ENCODE measurements around the gene KRT28. TPM values are rescaled to one million over a fixed set of nuclear protein-coding genes. Genes with fewer than 3 reads are reported as not detected.
A peak's percentile ranks its signal among the peaks of the same experiment; 100 is the strongest.

Gene KRT28
- polyA plus RNA-seq, 1 donor (not counting 4 experiments of a cell fraction or from before 2014, with no cell fraction given): not detected

GRCh38 chr17:40818343-40818732 lies 18.6 kb upstream of the KRT28 start:
- Histone ChIP-seq H3K4me3 (ENCODE audit: control insufficient read depth in 2 of 3, extremely low read depth in 1 of 3, insufficient read depth in 2 of 3, low read depth in 1 of 3, low read length in 3 of 3) (peak overlapping the region; percentile 61 to 82 (median 79)), H3K9me1 (ENCODE audit: control insufficient read depth, extremely low read depth, insufficient read depth, low read length) (no peaks in the 10 kb centered on the region), H4K20me1 (ENCODE audit: control insufficient read depth, extremely low read depth, insufficient read depth, low read length) (no peaks in the 10 kb centered on the region), H3K4me1 (ENCODE audit: control insufficient read depth, extremely low read depth, insufficient read depth, low read length) (peaks cover 13% of the 10 kb centered on the region), H2AFZ (ENCODE audit: control insufficient read depth, low read length) (no peak overlapping the region), H3K36me3 (ENCODE audit: control insufficient read depth in 2 of 2, extremely low read depth in 1 of 2, insufficient read depth in 2 of 2, low read length in 2 of 2) (peaks cover 4 to 8% of the 10 kb centered on the region in 2 experiments), H3K79me2 (ENCODE audit: control insufficient read depth, insufficient read depth, low read length) (peaks cover 12% of the 10 kb centered on the region), H3K27me3 (ENCODE audit: control insufficient read depth, extremely low read depth, insufficient read depth, low read length) (no peaks in the 10 kb centered on the region), H3K9me3 (ENCODE audit: control insufficient read depth, low read depth, low read length) (no peaks in the 10 kb centered on the region), H3K9ac (ENCODE audit: control insufficient read depth, extremely low read depth, insufficient read depth, low read length) (peak overlapping the region; percentile 74), H3K27ac (ENCODE audit: control insufficient read depth, insufficient read depth, low read length) (peak overlapping the region; percentile 60), H3K4me2 (ENCODE audit: control insufficient read depth, extremely low read depth, insufficient read depth, low read depth, low read length) (peak overlapping the region; percentile 90)
- FAIRE-seq (no peak), DNase-seq (ENCODE audit: low read depth, low spot score) (no peak)
- dilution Hi-C loops (cut with MboI; ENCODE audit: extremely low pct_ligation_motif_present, low sequenced_read_pairs): no loop called here
- no peak for TF ChIP-seq EZH2 (IDR thresholded peaks at IDR 0.05; ENCODE audit: low read length)
- TF ChIP-seq CTCF (optimal IDR thresholded peaks at IDR 0.05 in 1 of 3, IDR thresholded peaks at IDR 0.05 in 1 of 3, conservative IDR thresholded peaks at IDR 0.05 in 1 of 3; ENCODE audit: extremely low read depth in 1 of 3, insufficient read depth in 2 of 3, low read length in 3 of 3): no peak

GRCh38 chr17:40817103-40817682 lies 17.4 kb upstream of the KRT28 start:
- H3K4me2 ChIP-seq (ENCODE audit: control insufficient read depth, extremely low read depth, insufficient read depth, low read depth, low read length): no peak overlapping the region
- H3K4me3 ChIP-seq (ENCODE audit: control insufficient read depth in 2 of 3, extremely low read depth in 1 of 3, insufficient read depth in 2 of 3, low read depth in 1 of 3, low read length in 3 of 3): no peak overlapping the region
- peaks cover 12% of the 10 kb centered on the region for H3K79me2 ChIP-seq (ENCODE audit: control insufficient read depth, insufficient read depth, low read length)
- no peak overlapping the region for H2AFZ ChIP-seq (ENCODE audit: control insufficient read depth, low read length)
- no peaks in the 10 kb centered on the region for H3K9me3 ChIP-seq (ENCODE audit: control insufficient read depth, low read depth, low read length)
- peaks cover 13% of the 10 kb centered on the region for H3K4me1 ChIP-seq (ENCODE audit: control insufficient read depth, extremely low read depth, insufficient read depth, low read length)
- peaks cover 3 to 8% of the 10 kb centered on the region in 2 experiments for H3K36me3 ChIP-seq (ENCODE audit: control insufficient read depth in 2 of 2, extremely low read depth in 1 of 2, insufficient read depth in 2 of 2, low read length in 2 of 2)
- no peaks in the 10 kb centered on the region for H3K9me1 ChIP-seq (ENCODE audit: control insufficient read depth, extremely low read depth, insufficient read depth, low read length)
- H4K20me1 ChIP-seq (ENCODE audit: control insufficient read depth, extremely low read depth, insufficient read depth, low read length): no peaks in the 10 kb centered on the region
- TF ChIP-seq EZH2 (IDR thresholded peaks at IDR 0.05; ENCODE audit: low read length) (no peak), CTCF (optimal IDR thresholded peaks at IDR 0.05 in 1 of 3, IDR thresholded peaks at IDR 0.05 in 1 of 3, conservative IDR thresholded peaks at IDR 0.05 in 1 of 3; ENCODE audit: extremely low read depth in 1 of 3, insufficient read depth in 2 of 3, low read length in 3 of 3) (no peak)
- H3K27me3 ChIP-seq (ENCODE audit: control insufficient read depth, extremely low read depth, insufficient read depth, low read length): no peaks in the 10 kb centered on the region
- DNase-seq (ENCODE audit: low read depth, low spot score): no peak
- no peak for FAIRE-seq
- H3K9ac ChIP-seq (ENCODE audit: control insufficient read depth, extremely low read depth, insufficient read depth, low read length): no peak overlapping the region
- dilution Hi-C loops (cut with MboI; ENCODE audit: extremely low pct_ligation_motif_present, low sequenced_read_pairs): no loop called here
- no peak overlapping the region for H3K27ac ChIP-seq (ENCODE audit: control insufficient read depth, insufficient read depth, low read length)

Data from keratinocyte (primary cell).